ENCODE measurements around the gene TLR8. TPM values are rescaled to one million over a fixed set of nuclear protein-coding genes. Genes with fewer than 3 reads are reported as not detected.

TLR8 gene
- total RNA-seq, 1 experiment from 2014 or later, result not detected

DNA sequence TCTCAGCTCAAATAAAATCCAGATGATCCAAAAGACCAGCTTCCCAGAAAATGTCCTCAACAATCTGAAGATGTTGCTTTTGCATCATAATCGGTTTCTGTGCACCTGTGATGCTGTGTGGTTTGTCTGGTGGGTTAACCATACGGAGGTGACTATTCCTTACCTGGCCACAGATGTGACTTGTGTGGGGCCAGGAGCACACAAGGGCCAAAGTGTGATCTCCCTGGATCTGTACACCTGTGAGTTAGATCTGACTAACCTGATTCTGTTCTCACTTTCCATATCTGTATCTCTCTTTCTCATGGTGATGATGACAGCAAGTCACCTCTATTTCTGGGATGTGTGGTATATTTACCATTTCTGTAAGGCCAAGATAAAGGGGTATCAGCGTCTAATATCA lies 18.7 kb upstream of the TLR8 start:
- Histone ChIP-seq H3K4me1 (ENCODE audit: control insufficient read depth, insufficient read depth, low read length) (no peaks in the 10 kb centered on the region), H3K36me3 (ENCODE audit: control insufficient read depth, insufficient read depth, low read length) (no peaks in the 10 kb centered on the region), H3K27ac (ENCODE audit: low read length) (no peak overlapping the region), H3K4me3 (ENCODE audit: low read depth in 2 of 2, low read length in 2 of 2) (no peak overlapping the region), H3K9me3 (ENCODE audit: control insufficient read depth, insufficient read depth, low read depth, low read length) (no peaks in the 10 kb centered on the region), H3K27me3 (ENCODE audit: control insufficient read depth, insufficient read depth, low read length) (no peaks in the 10 kb centered on the region)
- TF ChIP-seq, protein P1, sequence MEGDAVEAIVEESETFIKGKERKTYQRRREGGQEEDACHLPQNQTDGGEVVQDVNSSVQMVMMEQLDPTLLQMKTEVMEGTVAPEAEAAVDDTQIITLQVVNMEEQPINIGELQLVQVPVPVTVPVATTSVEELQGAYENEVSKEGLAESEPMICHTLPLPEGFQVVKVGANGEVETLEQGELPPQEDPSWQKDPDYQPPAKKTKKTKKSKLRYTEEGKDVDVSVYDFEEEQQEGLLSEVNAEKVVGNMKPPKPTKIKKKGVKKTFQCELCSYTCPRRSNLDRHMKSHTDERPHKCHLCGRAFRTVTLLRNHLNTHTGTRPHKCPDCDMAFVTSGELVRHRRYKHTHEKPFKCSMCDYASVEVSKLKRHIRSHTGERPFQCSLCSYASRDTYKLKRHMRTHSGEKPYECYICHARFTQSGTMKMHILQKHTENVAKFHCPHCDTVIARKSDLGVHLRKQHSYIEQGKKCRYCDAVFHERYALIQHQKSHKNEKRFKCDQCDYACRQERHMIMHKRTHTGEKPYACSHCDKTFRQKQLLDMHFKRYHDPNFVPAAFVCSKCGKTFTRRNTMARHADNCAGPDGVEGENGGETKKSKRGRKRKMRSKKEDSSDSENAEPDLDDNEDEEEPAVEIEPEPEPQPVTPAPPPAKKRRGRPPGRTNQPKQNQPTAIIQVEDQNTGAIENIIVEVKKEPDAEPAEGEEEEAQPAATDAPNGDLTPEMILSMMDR (IDR thresholded peaks at IDR 0.05), result no peak
- TF ChIP-seq, protein P2, sequence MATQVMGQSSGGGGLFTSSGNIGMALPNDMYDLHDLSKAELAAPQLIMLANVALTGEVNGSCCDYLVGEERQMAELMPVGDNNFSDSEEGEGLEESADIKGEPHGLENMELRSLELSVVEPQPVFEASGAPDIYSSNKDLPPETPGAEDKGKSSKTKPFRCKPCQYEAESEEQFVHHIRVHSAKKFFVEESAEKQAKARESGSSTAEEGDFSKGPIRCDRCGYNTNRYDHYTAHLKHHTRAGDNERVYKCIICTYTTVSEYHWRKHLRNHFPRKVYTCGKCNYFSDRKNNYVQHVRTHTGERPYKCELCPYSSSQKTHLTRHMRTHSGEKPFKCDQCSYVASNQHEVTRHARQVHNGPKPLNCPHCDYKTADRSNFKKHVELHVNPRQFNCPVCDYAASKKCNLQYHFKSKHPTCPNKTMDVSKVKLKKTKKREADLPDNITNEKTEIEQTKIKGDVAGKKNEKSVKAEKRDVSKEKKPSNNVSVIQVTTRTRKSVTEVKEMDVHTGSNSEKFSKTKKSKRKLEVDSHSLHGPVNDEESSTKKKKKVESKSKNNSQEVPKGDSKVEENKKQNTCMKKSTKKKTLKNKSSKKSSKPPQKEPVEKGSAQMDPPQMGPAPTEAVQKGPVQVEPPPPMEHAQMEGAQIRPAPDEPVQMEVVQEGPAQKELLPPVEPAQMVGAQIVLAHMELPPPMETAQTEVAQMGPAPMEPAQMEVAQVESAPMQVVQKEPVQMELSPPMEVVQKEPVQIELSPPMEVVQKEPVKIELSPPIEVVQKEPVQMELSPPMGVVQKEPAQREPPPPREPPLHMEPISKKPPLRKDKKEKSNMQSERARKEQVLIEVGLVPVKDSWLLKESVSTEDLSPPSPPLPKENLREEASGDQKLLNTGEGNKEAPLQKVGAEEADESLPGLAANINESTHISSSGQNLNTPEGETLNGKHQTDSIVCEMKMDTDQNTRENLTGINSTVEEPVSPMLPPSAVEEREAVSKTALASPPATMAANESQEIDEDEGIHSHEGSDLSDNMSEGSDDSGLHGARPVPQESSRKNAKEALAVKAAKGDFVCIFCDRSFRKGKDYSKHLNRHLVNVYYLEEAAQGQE (IDR thresholded peaks at IDR 0.05; ENCODE audit: insufficient read depth in 1 of 2, low read depth in 2 of 2, low read length in 1 of 2), result no peak
- no peak for TF ChIP-seq POLR2AphosphoS5 (IDR thresholded peaks at IDR 0.05; ENCODE audit: low read depth, low read length)
- TF ChIP-seq SIN3A (IDR thresholded peaks at IDR 0.05; ENCODE audit: borderline replicate concordance, insufficient read depth, low read depth, low read length), result no peak
- TF ChIP-seq TCF7L2 (IDR thresholded peaks at IDR 0.05; ENCODE audit: low read depth, low read length), result no peak
- DNase-seq (ENCODE audit: low read depth, low spot score), result no peak
- intact Hi-C loops (cut with micrococcal nuclease; ENCODE audit: unreplicated experiment), result no loop called here
- ChIA-PET POLR2A (no interaction called here), CTCF (no interaction called here)
- in situ Hi-C loops (cut with HindIII; ENCODE audit: low pct_unique_long_range_greater_than_20kb, low sequenced_read_pairs), result no loop called here
- ATAC-seq, result no peak
- no TSS peak for BruUV-seq (replicated peaks)

DNA sequence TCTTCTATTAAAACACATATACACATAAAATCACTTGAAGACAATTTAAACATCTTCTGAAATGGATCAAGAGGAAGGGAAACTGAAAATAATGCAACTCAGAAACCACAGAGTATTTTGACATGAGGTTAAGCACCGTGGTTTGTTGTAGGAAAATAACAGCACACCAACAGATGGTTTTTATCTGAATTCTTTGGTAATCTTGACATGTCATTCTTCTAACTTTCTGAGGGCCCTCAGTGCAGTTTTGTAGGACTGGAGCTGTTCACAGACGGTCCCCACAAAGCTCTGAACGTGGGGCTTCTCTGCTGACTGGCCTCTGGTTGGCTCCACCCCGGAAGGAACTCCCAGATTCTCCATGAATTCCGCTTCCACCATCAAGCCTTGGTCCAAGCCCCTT lies 16.0 kb upstream of the TLR8 start:
- ATAC-seq (no peak), DNase-seq (ENCODE audit: low read depth, low spot score) (no peak)
- H3K36me3 ChIP-seq (ENCODE audit: control insufficient read depth, insufficient read depth, low read length), result no peaks in the 10 kb centered on the region
- TF ChIP-seq TCF7L2 (IDR thresholded peaks at IDR 0.05; ENCODE audit: low read depth, low read length) (no peak), SIN3A (IDR thresholded peaks at IDR 0.05; ENCODE audit: borderline replicate concordance, insufficient read depth, low read depth, low read length) (no peak)
- H3K4me1 ChIP-seq (ENCODE audit: control insufficient read depth, insufficient read depth, low read length), result no peaks in the 10 kb centered on the region
- no TSS peak for BruUV-seq (replicated peaks)
- ChIA-PET POLR2A (no interaction called here), CTCF (no interaction called here)
- in situ Hi-C loops (cut with HindIII; ENCODE audit: low pct_unique_long_range_greater_than_20kb, low sequenced_read_pairs), result no loop called here
- no peak overlapping the region for H3K27ac ChIP-seq (ENCODE audit: low read length)
- H3K4me3 ChIP-seq (ENCODE audit: low read depth in 2 of 2, low read length in 2 of 2), result no peak overlapping the region
- intact Hi-C loops (cut with micrococcal nuclease; ENCODE audit: unreplicated experiment), result no loop called here
- no peaks in the 10 kb centered on the region for H3K27me3 ChIP-seq (ENCODE audit: control insufficient read depth, insufficient read depth, low read length)
- no peaks in the 10 kb centered on the region for H3K9me3 ChIP-seq (ENCODE audit: control insufficient read depth, insufficient read depth, low read depth, low read length)

- POLR2A ChIA-PET, result no interaction called here
- Histone ChIP-seq H3K36me3 (ENCODE audit: control insufficient read depth, insufficient read depth, low read length) (no peaks in the 10 kb centered on the region), H3K4me3 (ENCODE audit: low read depth in 2 of 2, low read length in 2 of 2) (no peak overlapping the region), H3K4me1 (ENCODE audit: control insufficient read depth, insufficient read depth, low read length) (no peaks in the 10 kb centered on the region), H3K9me3 (ENCODE audit: control insufficient read depth, insufficient read depth, low read depth, low read length) (no peaks in the 10 kb centered on the region), H3K27me3 (ENCODE audit: control insufficient read depth, insufficient read depth, low read length) (no peaks in the 10 kb centered on the region), H3K27ac (ENCODE audit: low read length) (no peak overlapping the region)
- intact Hi-C loops (cut with micrococcal nuclease; ENCODE audit: unreplicated experiment) (no loop called here), in situ Hi-C loops (cut with HindIII; ENCODE audit: low pct_unique_long_range_greater_than_20kb, low sequenced_read_pairs) (no loop called here)
- TF ChIP-seq, protein P2 (IDR thresholded peaks at IDR 0.05; ENCODE audit: insufficient read depth in 1 of 2, low read depth in 2 of 2, low read length in 1 of 2), result no peak
- TF ChIP-seq TCF7L2 (IDR thresholded peaks at IDR 0.05; ENCODE audit: low read depth, low read length) (no peak), POLR2AphosphoS5 (IDR thresholded peaks at IDR 0.05; ENCODE audit: low read depth, low read length) (no peak), SIN3A (IDR thresholded peaks at IDR 0.05; ENCODE audit: borderline replicate concordance, insufficient read depth, low read depth, low read length) (no peak)
- TF ChIP-seq, protein P1 (IDR thresholded peaks at IDR 0.05), result no peak
- CTCF ChIA-PET, result no interaction called here
- no peak for DNase-seq (ENCODE audit: low read depth, low spot score)
- ATAC-seq, result no peak
- BruUV-seq (replicated peaks), result no TSS peak
These were observed 15.2 kb upstream of the TLR8 start for GRCh38 chrX:12891171-12891570.

Data from Panc1 (cell line).